K562 (cell line): ENCODE data around the gene VPS50.

Experiments used
- BCOR ChIP-seq: fragments of 450-650 bp; IDR thresholded peaks from 2 replicates; pipeline ENCODE4 v1.6.1; 2016
- EGR1 ChIP-seq: fragments of 450-650 bp; conservative IDR thresholded peaks from 2 replicates; pipeline ENCODE4 v1.6.1; 2017; ENCODE audit warnings: mild to moderate bottlenecking
- GABPA ChIP-seq: fragments of 200-800 bp; sonication (Bioruptor generic); conservative IDR thresholded peaks from 2 replicates; pipeline ENCODE4 v1.6.1; 2016; ENCODE audit warnings: low read depth, missing genetic modification characterization, missing compliant biosample characterization
- MAZ ChIP-seq, 2 experiments: fragments of 450-650 bp in 1 of 2; sonication (generic) in 1 of 2; formaldehyde crosslinking; IDR thresholded peaks in 1 of 2; conservative IDR thresholded peaks in 1 of 2; 2 replicates each; pipeline versions ENCODE4 v1.4.0 to v1.5.0; 2020; ENCODE audit warnings: mild to moderate bottlenecking in 1 of 2, missing genetic modification reagents in 1 of 2
- NR2C1 ChIP-seq, 2 experiments: fragments of 450-650 bp; IDR thresholded peaks; 2 replicates each; pipeline ENCODE4 v1.6.1; 2017; ENCODE audit warnings: mild to moderate bottlenecking in 2 of 2, antibody characterized with exemption in 1 of 2, inconsistent platforms in 1 of 2, missing compliant biosample characterization in 1 of 2, missing genetic modification characterization in 1 of 2
- PPARD ChIP-seq: fragments of 250-450 bp; sonication (Bioruptor Pico); IDR thresholded peaks from 2 replicates; pipeline ENCODE4 v1.8.0; 2022; ENCODE audit warnings: inconsistent platforms, mild to moderate bottlenecking, moderate library complexity
- STAG1 ChIP-seq: sonication (generic); formaldehyde crosslinking; IDR thresholded peaks from 2 replicates; pipeline ENCODE4 v1.5.0; 2020; ENCODE audit warnings: missing genetic modification reagents, borderline replicate concordance
- TCF7L2 ChIP-seq: fragments of 150-350 bp; IDR thresholded peaks from 2 replicates; pipeline ENCODE4 v1.6.1; 2016; ENCODE audit warnings: low read depth, mild to moderate bottlenecking, low read length, moderate library complexity
- YY1 ChIP-seq, 3 experiments: IDR thresholded peaks; 2 replicates each; pipeline ENCODE4 v1.6.1; 2011; ENCODE audit warnings: low read length in 2 of 3, mild to moderate bottlenecking in 2 of 3, moderate library complexity in 2 of 3, borderline replicate concordance in 1 of 3, control low read depth in 1 of 3, low read depth in 1 of 3; ENCODE audit not compliant: insufficient read depth in 3 of 3, insufficient replicate concordance in 2 of 3, control insufficient read depth in 1 of 3, insufficient read length in 1 of 3; ENCODE audit errors: extremely low read depth in 1 of 3
- ZNF121 ChIP-seq: sonication (generic); formaldehyde crosslinking; conservative IDR thresholded peaks from 2 replicates; pipeline ENCODE4 v1.8.0; 2022; ENCODE audit warnings: missing genetic modification reagents
- ZNF644 ChIP-seq: fragments of 200-800 bp; sonication (Bioruptor generic); IDR thresholded peaks from 2 replicates; pipeline ENCODE4 v1.6.1; 2016; ENCODE audit warnings: low read depth, missing genetic modification characterization, missing compliant biosample characterization

GRCh38 chr7:93238131-93238530 is 6.0 kb downstream of the VPS50 start:
- no peak for TF ChIP-seq ZNF644 (tag)
- no peak for TF ChIP-seq PPARD (CRISPR knock-in tag)
- TF ChIP-seq STAG1 (CRISPR knock-in tag): no peak
- TF ChIP-seq MAZ (CRISPR knock-in tag; conservative IDR thresholded peaks at IDR 0.05 in 1 of 2, IDR thresholded peaks at IDR 0.05 in 1 of 2): no peak
- TF ChIP-seq BCOR: no peak
- no peak for TF ChIP-seq EGR1
- no peak for TF ChIP-seq ZNF121 (CRISPR knock-in tag)
- TF ChIP-seq GABPA (tag): no peak
- TF ChIP-seq NR2C1 (IDR thresholded peaks at IDR 0.05): no peak
- TF ChIP-seq NR2C1 (tag; IDR thresholded peaks at IDR 0.05): no peak
- no peak for TF ChIP-seq TCF7L2
- no peak for TF ChIP-seq YY1 (IDR thresholded peaks at IDR 0.05; ENCODE audit: borderline replicate concordance in 1 of 3, control insufficient read depth in 1 of 3, extremely low read depth in 1 of 3, insufficient read depth in 3 of 3, insufficient read length in 1 of 3, insufficient replicate concordance in 2 of 3, low read depth in 1 of 3, low read length in 2 of 3)
